Ovary (tissue), 9 donors: ENCODE results near the gene PIPOX. TPM values are rescaled to one million over a fixed set of nuclear protein-coding genes. Genes with fewer than 3 reads are reported as not detected.

ENCODE experiments used
- DNase-seq, 5 donors: peaks; one replicate each; pipeline ENCODE4 v3.0.0-alpha.2; 2019 to 2020
- H3K27ac ChIP-seq, 2 donors: fragments of 200-600 bp; one replicate each; pipeline versions ENCODE4 v1.5.1 to v1.8.0; 2019 to 2022
- H3K27me3 ChIP-seq: fragments of 200-600 bp; one replicate; pipeline ENCODE4 v1.8.0; 2022
- H3K36me3 ChIP-seq: fragments of 200-600 bp; sonication (generic); one replicate; pipeline ENCODE4 v1.5.1; 2019
- H3K4me1 ChIP-seq: one replicate; pipeline ENCODE4 v1.8.1; 2013; ENCODE audit warnings: mild to moderate bottlenecking, moderate library complexity; ENCODE audit not compliant: insufficient read depth
- H3K4me3 ChIP-seq: fragments of 200-600 bp; sonication (generic); one replicate; pipeline ENCODE4 v1.5.1; 2017
- H3K9me3 ChIP-seq, 2 donors: fragments of 200-600 bp in 1 of 2; sonication (generic) in 1 of 2; one replicate each; pipeline versions ENCODE4 v1.5.1 to v1.8.1; 2013 to 2019; ENCODE audit warnings: mild to moderate bottlenecking in 1 of 2, moderate library complexity in 1 of 2
- CTCF ChIP-seq, 3 donors: fragments of 450-650 bp in 2 of 3; fragments of 200-600 bp in 1 of 3; IDR thresholded peaks; one replicate each; pipeline versions ENCODE4 v1.5.1 to v1.8.0; 2016 to 2022; ENCODE audit warnings: antibody characterized with exemption in 3 of 3, mild to moderate bottlenecking in 1 of 3
- EP300 ChIP-seq: sonication (generic); formaldehyde crosslinking; IDR thresholded peaks from one replicate; pipeline ENCODE4 v1.6.1; 2017; ENCODE audit warnings: antibody characterized with exemption
- POLR2A ChIP-seq: fragments of 450-650 bp; IDR thresholded peaks from one replicate; pipeline ENCODE4 v1.6.1; 2017; ENCODE audit warnings: antibody characterized with exemption, mild to moderate bottlenecking, moderate library complexity
- WGBS, 3 donors: extraction: QIAGEN DNeasy Blood & Tissue Kit in 1 of 3; methylation state at CpG; one replicate each; pipeline versions ENCODE4 v1.1.5 to v1.1.7; 2013 to 2017; 5-methylcytosine and 5-hydroxymethylcytosine counted together
- intact Hi-C, 4 donors: fragments of 100-400 bp; cut with DNase I; formaldehyde crosslinking; loops; one replicate each; pipeline versions ENCODE4 v1.11.0 to v1.15.1; 2022 to 2023
- polyA plus RNA-seq, 2 donors: library from polyadenylated mRNA; stranded (reverse); fragments of 200-250 nt in 1 of 2; fragments of 350-450 nt in 1 of 2; fragmentation: Illumina TruSeq in 1 of 2; extraction: RNeasy Lipid Tissue Mini Kit (QIAGEN cat#74804) in 1 of 2; gene quantifications; one replicate each; pipeline ENCODE4 v1.2.3, GENCODE V29; 2013 to 2014
- total RNA-seq, 7 donors: library from RNA; depleted of rRNA in 2 of 7; stranded (reverse); fragments of >200 nt in 2 of 7; fragmentation: NEBNext Ultra II Directional in 3 of 7; extraction: Animal tissue kit (Norgen Biotek cat#: 25700) in 3 of 7; gene quantifications; one replicate each; pipeline versions ENCODE4 v1.1.0 to v1.2.4, GENCODE V29; 2016 to 2023
- donor health status: DM: no; HTN: no; CAD: no; lungs with moderate emphysema.
- donor health status: DM: no; HTN: no; CAD: no.
- donor health status: Bipolar disorder and iron deficiency.
- donor health status: DM: yes; HTN: yes; CAD: no.
- donor health status: DM: no; HTN: no; CAD: no.
- donor health status: DM: yes; HTN: yes; CAD: no.

Gene PIPOX
- total and polyA plus RNA-seq, 9 donors, result 0.82 to 4.9 (median 2.1) TPM

DNA sequence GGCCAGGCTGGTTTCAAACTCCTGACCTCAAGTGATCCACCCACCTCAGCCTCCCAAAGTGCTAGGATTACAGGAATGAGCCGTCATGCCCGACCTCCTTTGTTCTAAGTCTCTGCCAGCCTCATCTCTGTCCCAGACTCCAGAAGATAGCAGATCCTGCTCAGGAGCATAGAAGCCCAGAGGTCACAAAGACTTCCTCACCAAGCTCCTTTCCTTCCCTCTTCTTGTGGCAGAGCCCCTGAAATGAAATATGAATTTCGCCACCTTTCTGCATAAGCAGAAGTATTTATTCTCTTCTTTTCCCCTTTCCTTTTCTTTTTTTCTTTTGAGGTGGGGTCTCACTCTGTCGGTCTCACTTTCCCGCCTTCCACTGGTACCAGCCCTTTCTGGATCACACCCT lies 11.5 kb upstream of the PIPOX start:
- 63 to 70% (median 64%) methylated on average over 5 of the region's 5 CpGs for WGBS, 3 donors
- no peak for DNase-seq
- Histone ChIP-seq H3K36me3 (no peaks in the 10 kb centered on the region), H3K4me3 (no peak overlapping the region), H3K27ac (no peak overlapping the region), H3K4me1 (no peaks in the 10 kb centered on the region), H3K9me3 (no peaks in the 10 kb centered on the region), H3K27me3 (no peaks in the 10 kb centered on the region)
- intact Hi-C loops, result no loop called here
- TF ChIP-seq CTCF (IDR thresholded peaks at IDR 0.05), result no peak
- no peak for TF ChIP-seq POLR2A
- TF ChIP-seq EP300, result no peak

GRCh38 chr17:29032013-29032856 lies 10.7 kb upstream of the PIPOX start:
- H3K4me3 ChIP-seq, result no peak overlapping the region
- H3K9me3 ChIP-seq, result no peaks in the 10 kb centered on the region
- intact Hi-C loops, result no loop called here
- H3K4me1 ChIP-seq, result no peaks in the 10 kb centered on the region
- DNase-seq, result no peak
- TF ChIP-seq POLR2A (no peak), CTCF (IDR thresholded peaks at IDR 0.05) (no peak), EP300 (no peak)
- WGBS, 3 donors, result 17 to 28% (median 17%) methylated on average over 11 of the region's 11 CpGs
- H3K27me3 ChIP-seq, result no peaks in the 10 kb centered on the region
- no peaks in the 10 kb centered on the region for H3K36me3 ChIP-seq
- H3K27ac ChIP-seq, result no peak overlapping the region

DNA sequence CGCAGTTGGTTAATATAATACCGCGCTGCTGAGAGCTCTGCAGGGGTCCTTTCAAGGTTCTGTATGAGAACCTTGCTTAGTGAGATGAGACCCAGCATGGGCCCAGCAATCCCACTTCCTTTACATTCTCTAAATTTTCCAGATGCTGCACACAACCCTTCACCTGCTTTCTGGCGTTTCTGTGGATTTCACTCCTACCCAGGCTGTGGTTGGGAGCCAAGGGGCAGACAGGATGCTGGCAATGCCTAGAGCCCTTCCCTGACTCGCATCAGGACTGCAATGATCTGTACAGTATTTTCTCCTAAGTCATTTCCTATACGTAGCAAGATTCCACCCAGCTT lies 10.1 kb upstream of the PIPOX start:
- H3K4me3 ChIP-seq, result no peak overlapping the region
- intact Hi-C loops, result no loop called here

GRCh38 chr17:29034510-29034909 lies 8.4 kb upstream of the PIPOX start:
- intact Hi-C loops, result no loop called here
- no peak for DNase-seq
- TF ChIP-seq CTCF (IDR thresholded peaks at IDR 0.05), result no peak
- no peak for TF ChIP-seq POLR2A
- no peak for TF ChIP-seq EP300
- Histone ChIP-seq H3K27ac (no peak overlapping the region), H3K9me3 (no peaks in the 10 kb centered on the region), H3K27me3 (no peaks in the 10 kb centered on the region), H3K36me3 (no peaks in the 10 kb centered on the region), H3K4me1 (no peaks in the 10 kb centered on the region), H3K4me3 (no peak overlapping the region)
- 63 to 73% (median 68%) methylated on average over 1 of the region's 1 CpG for WGBS, 3 donors

More for the DNA sequence above, 10.1 kb upstream of the PIPOX start:
- TF ChIP-seq CTCF (IDR thresholded peaks at IDR 0.05) (no peak), EP300 (no peak), POLR2A (no peak)
- Histone ChIP-seq H3K4me1 (no peaks in the 10 kb centered on the region), H3K9me3 (no peaks in the 10 kb centered on the region), H3K27ac (no peak overlapping the region), H3K36me3 (no peaks in the 10 kb centered on the region), H3K27me3 (no peaks in the 10 kb centered on the region)
- no peak for DNase-seq
- 7 to 15% (median 10%) methylated on average over 5 to 6 of the region's 6 CpGs for WGBS, 3 donors
